MM.1S (cell line): Measurements from ENCODE around the gene SLCO2B1.

Experiments used
- DNase-seq: peaks from one replicate; pipeline ENCODE4 v3.0.0-alpha.2; 2015
- H2AFZ ChIP-seq: fragments of 300-600 bp; sonication (generic); 2 replicates; pipeline ENCODE4 v1.6.0; 2016; ENCODE audit warnings: antibody characterized with exemption, low read length
- H3F3A ChIP-seq: fragments of 300-600 bp; sonication (generic); 2 replicates; pipeline ENCODE4 v1.6.1; 2016; ENCODE audit warnings: mild to moderate bottlenecking, antibody characterized with exemption, low read length, moderate library complexity, mixed read lengths; ENCODE audit not compliant: insufficient read depth
- H3K27ac ChIP-seq: fragments of 300-600 bp; sonication (generic); 2 replicates; pipeline ENCODE4 v1.5.1; 2016; ENCODE audit warnings: mild to moderate bottlenecking, low read length
- H3K27me3 ChIP-seq: fragments of 300-600 bp; sonication (generic); replicated peaks from 2 replicates; pipeline ENCODE4 v1.6.0; 2016; ENCODE audit warnings: low read length; ENCODE audit not compliant: insufficient read depth
- H3K36me3 ChIP-seq: fragments of 300-600 bp; sonication (generic); replicated peaks from 2 replicates; pipeline ENCODE4 v1.6.1; 2016; ENCODE audit warnings: mild to moderate bottlenecking, low read length, mixed read lengths; ENCODE audit not compliant: insufficient read depth
- H3K4me1 ChIP-seq: fragments of 300-600 bp; sonication (generic); 2 replicates; pipeline ENCODE4 v1.6.1; 2016; ENCODE audit warnings: low read length, mixed read lengths
- H3K4me2 ChIP-seq: fragments of 300-600 bp; sonication (generic); 2 replicates; pipeline ENCODE4 v1.6.0; 2016; ENCODE audit warnings: low read depth, low read length
- H3K4me3 ChIP-seq: fragments of 300-600 bp; sonication (generic); 2 replicates; pipeline ENCODE4 v1.5.1; 2016; ENCODE audit warnings: low read length, mixed read lengths
- H3K79me2 ChIP-seq: fragments of 300-600 bp; sonication (generic); 2 replicates; pipeline ENCODE4 v1.6.1; 2016; ENCODE audit warnings: mixed run types, low read length, mixed read lengths
- H3K9ac ChIP-seq: fragments of 300-600 bp; sonication (generic); 2 replicates; pipeline ENCODE4 v1.6.1; 2016; ENCODE audit warnings: low read length, mixed read lengths
- H3K9me2 ChIP-seq: fragments of 300-600 bp; sonication (generic); replicated peaks from 2 replicates; pipeline ENCODE4 v1.6.1; 2016; ENCODE audit warnings: mild to moderate bottlenecking, low read length, mixed read lengths; ENCODE audit not compliant: insufficient read depth
- H3K9me3 ChIP-seq: fragments of 300-600 bp; sonication (generic); replicated peaks from 2 replicates; pipeline ENCODE4 v1.6.1; 2016; ENCODE audit warnings: mild to moderate bottlenecking, low read length, mixed read lengths; ENCODE audit not compliant: insufficient read depth
- H4K20me1 ChIP-seq: fragments of 300-600 bp; sonication (generic); 2 replicates; pipeline ENCODE4 v1.6.1; 2016; ENCODE audit warnings: mild to moderate bottlenecking, low read length, moderate library complexity, mixed read lengths; ENCODE audit not compliant: insufficient read depth
- EZH2 ChIP-seq: fragments of 300-600 bp; sonication (generic); optimal IDR thresholded peaks from 2 replicates; pipeline ENCODE3; 2017; ENCODE audit warnings: low read depth, mild to moderate bottlenecking, antibody characterized with exemption, low read length, mixed read lengths
- EZH2phosphoT487 ChIP-seq: fragments of 300-600 bp; sonication (generic); IDR thresholded peaks from 2 replicates; pipeline ENCODE4 v1.6.1; 2018; ENCODE audit warnings: antibody characterized with exemption, low read length
- TF ChIP-seq, protein P1 (sequence below): fragments of 300-600 bp; sonication (generic); IDR thresholded peaks from 2 replicates; pipeline ENCODE4 v1.5.1; 2016; ENCODE audit warnings: antibody characterized with exemption, low read length, mixed read lengths

SLCO2B1 gene

DNA sequence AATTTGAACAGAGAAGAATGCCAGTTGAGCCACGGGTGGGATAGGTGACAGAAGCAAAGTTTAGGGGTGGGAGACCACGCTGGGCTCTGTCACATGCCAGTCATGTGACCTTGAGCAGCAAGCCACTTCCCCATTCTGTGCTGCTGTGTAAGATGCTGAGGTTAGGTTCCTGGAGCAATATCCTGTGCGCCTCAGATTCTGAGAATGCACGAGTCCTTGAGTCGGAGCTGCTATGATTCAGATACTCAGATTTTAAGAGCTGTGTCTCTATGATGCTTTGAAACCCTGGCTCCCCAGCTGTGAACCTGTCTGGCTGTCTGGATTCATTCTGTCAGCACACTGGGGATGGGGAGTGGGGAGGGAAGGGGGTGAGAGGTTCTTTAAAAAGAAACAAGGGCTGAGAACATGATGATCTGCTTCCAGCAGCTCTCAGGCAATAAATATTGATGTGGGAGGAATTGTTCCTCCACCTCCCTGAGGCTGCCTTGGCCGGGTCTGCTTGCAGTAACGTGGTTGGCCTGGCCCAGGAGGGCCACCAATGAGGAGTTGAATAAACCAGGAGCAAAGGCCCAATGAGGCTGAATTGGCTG lies 24.0 kb downstream of the SLCO2B1 start:
- no peak overlapping the region for H2AFZ ChIP-seq
- H3K9me3 ChIP-seq, result no peaks in the 10 kb centered on the region
- no peaks in the 10 kb centered on the region for H3K9me2 ChIP-seq
- H3F3A ChIP-seq, result no peaks in the 10 kb centered on the region
- no peak overlapping the region for H3K9ac ChIP-seq
- no peaks in the 10 kb centered on the region for H3K36me3 ChIP-seq
- no peak for DNase-seq
- no peaks in the 10 kb centered on the region for H4K20me1 ChIP-seq
- no peaks in the 10 kb centered on the region for H3K4me1 ChIP-seq
- H3K79me2 ChIP-seq, result no peaks in the 10 kb centered on the region
- H3K27ac ChIP-seq, result no peak overlapping the region
- H3K4me3 ChIP-seq, result no peak overlapping the region
- TF ChIP-seq, protein P1, sequence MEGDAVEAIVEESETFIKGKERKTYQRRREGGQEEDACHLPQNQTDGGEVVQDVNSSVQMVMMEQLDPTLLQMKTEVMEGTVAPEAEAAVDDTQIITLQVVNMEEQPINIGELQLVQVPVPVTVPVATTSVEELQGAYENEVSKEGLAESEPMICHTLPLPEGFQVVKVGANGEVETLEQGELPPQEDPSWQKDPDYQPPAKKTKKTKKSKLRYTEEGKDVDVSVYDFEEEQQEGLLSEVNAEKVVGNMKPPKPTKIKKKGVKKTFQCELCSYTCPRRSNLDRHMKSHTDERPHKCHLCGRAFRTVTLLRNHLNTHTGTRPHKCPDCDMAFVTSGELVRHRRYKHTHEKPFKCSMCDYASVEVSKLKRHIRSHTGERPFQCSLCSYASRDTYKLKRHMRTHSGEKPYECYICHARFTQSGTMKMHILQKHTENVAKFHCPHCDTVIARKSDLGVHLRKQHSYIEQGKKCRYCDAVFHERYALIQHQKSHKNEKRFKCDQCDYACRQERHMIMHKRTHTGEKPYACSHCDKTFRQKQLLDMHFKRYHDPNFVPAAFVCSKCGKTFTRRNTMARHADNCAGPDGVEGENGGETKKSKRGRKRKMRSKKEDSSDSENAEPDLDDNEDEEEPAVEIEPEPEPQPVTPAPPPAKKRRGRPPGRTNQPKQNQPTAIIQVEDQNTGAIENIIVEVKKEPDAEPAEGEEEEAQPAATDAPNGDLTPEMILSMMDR, result no peak
- TF ChIP-seq EZH2phosphoT487 (no peak), EZH2 (no peak)
- no peaks in the 10 kb centered on the region for H3K27me3 ChIP-seq
- no peak overlapping the region for H3K4me2 ChIP-seq

- H3K9me3 ChIP-seq, result no peaks in the 10 kb centered on the region
- no peaks in the 10 kb centered on the region for H4K20me1 ChIP-seq
- no peaks in the 10 kb centered on the region for H3K79me2 ChIP-seq
- no peak overlapping the region for H3K4me3 ChIP-seq
- H3K27me3 ChIP-seq, result no peaks in the 10 kb centered on the region; the same call in 1 of the 2 replicates
- H3K9me2 ChIP-seq, result no peaks in the 10 kb centered on the region
- TF ChIP-seq EZH2 (no peak), EZH2phosphoT487 (no peak)
- TF ChIP-seq, protein P1, result no peak
- no peak overlapping the region for H3K9ac ChIP-seq
- H2AFZ ChIP-seq, result no peak overlapping the region
- H3K36me3 ChIP-seq, result no peaks in the 10 kb centered on the region
- no peak overlapping the region for H3K27ac ChIP-seq
- DNase-seq, result no peak
- no peaks in the 10 kb centered on the region for H3K4me1 ChIP-seq
- H3K4me2 ChIP-seq, result no peak overlapping the region
- H3F3A ChIP-seq, result no peaks in the 10 kb centered on the region
Measured at GRCh38 chr11:75182664-75183063, 31.8 kb downstream of the SLCO2B1 start.

DNA sequence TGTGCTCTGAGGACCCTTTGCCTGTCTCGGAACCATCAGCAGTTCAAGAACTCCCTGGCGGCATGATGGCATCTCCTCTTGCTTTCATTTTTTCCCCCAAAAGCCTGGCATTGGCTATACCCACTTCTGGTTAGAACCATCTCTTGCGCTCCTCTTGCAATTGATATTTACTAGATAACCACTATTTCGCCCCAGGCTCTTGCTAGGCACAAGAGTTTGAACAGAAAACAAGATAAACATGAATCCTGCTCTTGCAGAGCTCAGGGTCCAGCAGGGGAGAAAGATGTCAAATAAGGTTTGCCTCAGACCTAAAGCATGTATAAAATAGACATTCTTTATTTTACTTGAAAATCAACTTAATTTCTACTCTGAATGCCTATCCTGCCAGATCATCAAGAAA lies 33.1 kb downstream of the SLCO2B1 start:
- Histone ChIP-seq H2AFZ (no peak overlapping the region), H3K9me3 (no peaks in the 10 kb centered on the region), H3K4me2 (no peak overlapping the region), H3K27ac (no peak overlapping the region), H3K4me1 (no peaks in the 10 kb centered on the region), H3K36me3 (no peaks in the 10 kb centered on the region), H3K9ac (no peak overlapping the region), H3K27me3 (no peaks in the 10 kb centered on the region; the same call in 1 of the 2 replicates), H4K20me1 (no peaks in the 10 kb centered on the region), H3K4me3 (no peak overlapping the region), H3K79me2 (no peaks in the 10 kb centered on the region), H3F3A (no peaks in the 10 kb centered on the region), H3K9me2 (no peaks in the 10 kb centered on the region)
- TF ChIP-seq, protein P1, result no peak
- TF ChIP-seq EZH2phosphoT487 (no peak), EZH2 (no peak)
- no peak for DNase-seq
